ENCODE results near the gene MARCHF3. TPM values are rescaled to one million over a fixed set of nuclear protein-coding genes. Genes with fewer than 3 reads are reported as not detected.

The MARCHF3 gene
- polyA plus RNA-seq, 1 donor from 2014 or later, result 3.9 TPM

- Histone ChIP-seq H3F3A (ENCODE audit: insufficient read depth, low read length, poor library complexity, severe bottlenecking) (no peaks in the 10 kb centered on the region), H4K20me1 (ENCODE audit: insufficient read depth) (no peaks in the 10 kb centered on the region), H3K27me3 (ENCODE audit: insufficient read depth, low read depth, low read length) (no peaks in the 10 kb centered on the region), H3K79me2 (replicated peaks; ENCODE audit: insufficient read depth, low read length) (no peaks in the 10 kb centered on the region), H3K9me2 (ENCODE audit: insufficient read depth, low read length) (no peaks in the 10 kb centered on the region), H3K27ac (ENCODE audit: low read length) (no peak overlapping the region), H2AFZ (ENCODE audit: low read depth, low read length) (no peak overlapping the region), H3K9me3 (ENCODE audit: low read length) (no peaks in the 10 kb centered on the region), H3K36me3 (ENCODE audit: insufficient read depth, low read length) (no peaks in the 10 kb centered on the region), H3K4me2 (ENCODE audit: low read length) (no peak overlapping the region), H3K9ac (ENCODE audit: low read length) (no peak overlapping the region), H3K4me3 (ENCODE audit: low read length) (no peak overlapping the region)
- no peak for TF ChIP-seq SMC3 (conservative IDR thresholded peaks at IDR 0.05; ENCODE audit: poor library complexity)
- TF ChIP-seq, protein P1, sequence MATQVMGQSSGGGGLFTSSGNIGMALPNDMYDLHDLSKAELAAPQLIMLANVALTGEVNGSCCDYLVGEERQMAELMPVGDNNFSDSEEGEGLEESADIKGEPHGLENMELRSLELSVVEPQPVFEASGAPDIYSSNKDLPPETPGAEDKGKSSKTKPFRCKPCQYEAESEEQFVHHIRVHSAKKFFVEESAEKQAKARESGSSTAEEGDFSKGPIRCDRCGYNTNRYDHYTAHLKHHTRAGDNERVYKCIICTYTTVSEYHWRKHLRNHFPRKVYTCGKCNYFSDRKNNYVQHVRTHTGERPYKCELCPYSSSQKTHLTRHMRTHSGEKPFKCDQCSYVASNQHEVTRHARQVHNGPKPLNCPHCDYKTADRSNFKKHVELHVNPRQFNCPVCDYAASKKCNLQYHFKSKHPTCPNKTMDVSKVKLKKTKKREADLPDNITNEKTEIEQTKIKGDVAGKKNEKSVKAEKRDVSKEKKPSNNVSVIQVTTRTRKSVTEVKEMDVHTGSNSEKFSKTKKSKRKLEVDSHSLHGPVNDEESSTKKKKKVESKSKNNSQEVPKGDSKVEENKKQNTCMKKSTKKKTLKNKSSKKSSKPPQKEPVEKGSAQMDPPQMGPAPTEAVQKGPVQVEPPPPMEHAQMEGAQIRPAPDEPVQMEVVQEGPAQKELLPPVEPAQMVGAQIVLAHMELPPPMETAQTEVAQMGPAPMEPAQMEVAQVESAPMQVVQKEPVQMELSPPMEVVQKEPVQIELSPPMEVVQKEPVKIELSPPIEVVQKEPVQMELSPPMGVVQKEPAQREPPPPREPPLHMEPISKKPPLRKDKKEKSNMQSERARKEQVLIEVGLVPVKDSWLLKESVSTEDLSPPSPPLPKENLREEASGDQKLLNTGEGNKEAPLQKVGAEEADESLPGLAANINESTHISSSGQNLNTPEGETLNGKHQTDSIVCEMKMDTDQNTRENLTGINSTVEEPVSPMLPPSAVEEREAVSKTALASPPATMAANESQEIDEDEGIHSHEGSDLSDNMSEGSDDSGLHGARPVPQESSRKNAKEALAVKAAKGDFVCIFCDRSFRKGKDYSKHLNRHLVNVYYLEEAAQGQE (IDR thresholded peaks at IDR 0.05; ENCODE audit: borderline replicate concordance), result no peak
- TF ChIP-seq RAD21 (conservative IDR thresholded peaks at IDR 0.05), result no peak
- no peak for TF ChIP-seq CTCF (IDR thresholded peaks at IDR 0.05; ENCODE audit: poor library complexity, severe bottlenecking)
- no peak for TF ChIP-seq MXI1 (conservative IDR thresholded peaks at IDR 0.05; ENCODE audit: poor library complexity, severe bottlenecking)
- no peak for TF ChIP-seq POLR2AphosphoS5 (IDR thresholded peaks at IDR 0.05)
- no peak for TF ChIP-seq TAF1 (IDR thresholded peaks at IDR 0.05; ENCODE audit: low read depth)
- TF ChIP-seq EP300 (conservative IDR thresholded peaks at IDR 0.05; ENCODE audit: poor library complexity, severe bottlenecking), result no peak
- no peak for TF ChIP-seq EZH2 (IDR thresholded peaks at IDR 0.05; ENCODE audit: borderline replicate concordance, insufficient read depth, low read length, poor library complexity, severe bottlenecking)
Measured at GRCh38 chr5:126852091-126852571, 178.2 kb downstream of the MARCHF3 start.

GRCh38 chr5:126851501-126852011 lies 178.8 kb downstream of the MARCHF3 start:
- Histone ChIP-seq H3K36me3 (ENCODE audit: insufficient read depth, low read length) (no peaks in the 10 kb centered on the region), H3F3A (ENCODE audit: insufficient read depth, low read length, poor library complexity, severe bottlenecking) (no peaks in the 10 kb centered on the region), H2AFZ (ENCODE audit: low read depth, low read length) (no peak overlapping the region), H3K79me2 (replicated peaks; ENCODE audit: insufficient read depth, low read length) (no peaks in the 10 kb centered on the region), H4K20me1 (ENCODE audit: insufficient read depth) (no peaks in the 10 kb centered on the region), H3K4me3 (ENCODE audit: low read length) (no peak overlapping the region), H3K9me2 (ENCODE audit: insufficient read depth, low read length) (no peaks in the 10 kb centered on the region), H3K27ac (ENCODE audit: low read length) (no peak overlapping the region), H3K4me2 (ENCODE audit: low read length) (no peak overlapping the region), H3K27me3 (ENCODE audit: insufficient read depth, low read depth, low read length) (no peaks in the 10 kb centered on the region), H3K9me3 (ENCODE audit: low read length) (no peaks in the 10 kb centered on the region), H3K9ac (ENCODE audit: low read length) (no peak overlapping the region)
- no peak for TF ChIP-seq RAD21 (conservative IDR thresholded peaks at IDR 0.05)
- no peak for TF ChIP-seq EP300 (conservative IDR thresholded peaks at IDR 0.05; ENCODE audit: poor library complexity, severe bottlenecking)
- TF ChIP-seq SMC3 (conservative IDR thresholded peaks at IDR 0.05; ENCODE audit: poor library complexity), result no peak
- TF ChIP-seq, protein P1 (IDR thresholded peaks at IDR 0.05; ENCODE audit: borderline replicate concordance), result no peak
- no peak for TF ChIP-seq EZH2 (IDR thresholded peaks at IDR 0.05; ENCODE audit: borderline replicate concordance, insufficient read depth, low read length, poor library complexity, severe bottlenecking)
- no peak for TF ChIP-seq POLR2AphosphoS5 (IDR thresholded peaks at IDR 0.05)
- TF ChIP-seq CTCF (IDR thresholded peaks at IDR 0.05; ENCODE audit: poor library complexity, severe bottlenecking), result no peak
- TF ChIP-seq TAF1 (IDR thresholded peaks at IDR 0.05; ENCODE audit: low read depth), result no peak
- no peak for TF ChIP-seq MXI1 (conservative IDR thresholded peaks at IDR 0.05; ENCODE audit: poor library complexity, severe bottlenecking)

All from neural cell (in vitro differentiated cells).